BE2C (cell line): Measurements from ENCODE around the gene C2CD2.

ENCODE experiments used
- DNase-seq: peaks from one replicate; pipeline ENCODE4 v3.0.0-alpha.2; 2020
- H3K27me3 ChIP-seq: fragments of 250-450 bp; sonication (Bioruptor Pico); 2 replicates; pipeline ENCODE4 v1.5.1; 2020; ENCODE audit warnings: mild to moderate bottlenecking
- H3K36me3 ChIP-seq: fragments of 250-450 bp; sonication (Bioruptor Pico); 2 replicates; pipeline ENCODE4 v1.5.1; 2020; ENCODE audit warnings: mild to moderate bottlenecking
- H3K4me1 ChIP-seq: fragments of 250-450 bp; sonication (Bioruptor Pico); 2 replicates; pipeline ENCODE4 v1.5.1; 2020
- H3K4me3 ChIP-seq: 2 replicates; pipeline ENCODE4 v1.5.1; 2011; ENCODE audit warnings: low read depth, low read length
- H3K9me3 ChIP-seq: fragments of 250-450 bp; sonication (Bioruptor Pico); 2 replicates; pipeline ENCODE4 v1.5.1; 2020
- CTCF ChIP-seq: IDR thresholded peaks from 2 replicates; pipeline ENCODE4 v1.5.1; 2012; ENCODE audit warnings: mild to moderate bottlenecking, low read depth, low read length

C2CD2 gene

GRCh38 chr21:41927727-41928409 is 25.9 kb downstream of the C2CD2 start:
- Histone ChIP-seq H3K4me1 (no peaks in the 10 kb centered on the region), H3K27me3 (no peaks in the 10 kb centered on the region), H3K4me3 (no peak overlapping the region), H3K9me3 (no peaks in the 10 kb centered on the region), H3K36me3 (no peaks in the 10 kb centered on the region)
- DNase-seq, result no peak
- TF ChIP-seq CTCF, result no peak

GRCh38 chr21:41926807-41927171 is 27.0 kb downstream of the C2CD2 start:
- TF ChIP-seq CTCF, result no peak
- H3K4me3 ChIP-seq, result no peak overlapping the region

DNA sequence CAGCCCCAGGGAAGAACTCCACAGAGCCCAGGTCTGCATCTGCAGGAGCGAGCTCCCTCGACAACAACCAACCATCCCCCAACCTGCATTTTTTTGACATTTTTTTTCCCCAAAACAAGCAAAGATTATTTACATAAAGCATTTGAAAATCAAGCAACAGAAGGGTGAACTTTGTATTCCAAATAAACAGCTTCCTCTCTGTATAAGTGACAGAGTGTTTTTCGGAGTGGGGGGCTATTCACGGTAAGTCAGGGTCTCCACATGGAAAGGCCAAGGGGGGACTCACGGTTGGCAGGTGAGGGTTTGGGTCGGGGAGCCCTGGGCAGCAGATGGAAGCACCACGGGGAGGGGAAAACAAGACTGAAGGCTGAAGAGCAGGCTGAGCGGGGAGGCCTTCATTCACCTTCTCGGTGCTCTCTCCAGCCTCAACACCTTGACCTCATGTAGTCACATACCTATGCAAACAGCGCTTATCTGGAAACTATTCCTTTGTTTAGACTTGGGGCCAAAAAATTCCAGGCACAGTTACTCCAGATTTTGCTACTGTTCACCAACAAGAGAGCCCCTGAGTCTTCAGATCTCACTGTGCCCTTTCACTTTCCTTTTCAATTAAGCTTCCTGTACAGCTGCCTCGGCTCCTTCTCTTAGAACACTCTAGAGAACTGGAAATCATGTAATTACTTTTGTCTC is 27.6 kb downstream of the C2CD2 start:
- Histone ChIP-seq H3K36me3 (no peaks in the 10 kb centered on the region), H3K27me3 (no peaks in the 10 kb centered on the region), H3K4me1 (no peaks in the 10 kb centered on the region), H3K4me3 (no peak overlapping the region), H3K9me3 (no peaks in the 10 kb centered on the region)
- no peak for TF ChIP-seq CTCF
- no peak for DNase-seq

More at GRCh38 chr21:41926807-41927171, 27.0 kb downstream of the C2CD2 start:
- Histone ChIP-seq H3K9me3 (no peaks in the 10 kb centered on the region), H3K4me1 (no peaks in the 10 kb centered on the region), H3K27me3 (no peaks in the 10 kb centered on the region), H3K36me3 (no peaks in the 10 kb centered on the region)
- no peak for DNase-seq

GRCh38 chr21:41925767-41926116 is 28.1 kb downstream of the C2CD2 start:
- Histone ChIP-seq H3K4me1 (no peaks in the 10 kb centered on the region), H3K4me3 (no peak overlapping the region), H3K27me3 (no peaks in the 10 kb centered on the region), H3K36me3 (no peaks in the 10 kb centered on the region), H3K9me3 (no peaks in the 10 kb centered on the region)
- TF ChIP-seq CTCF, result no peak
- DNase-seq, result no peak

DNA sequence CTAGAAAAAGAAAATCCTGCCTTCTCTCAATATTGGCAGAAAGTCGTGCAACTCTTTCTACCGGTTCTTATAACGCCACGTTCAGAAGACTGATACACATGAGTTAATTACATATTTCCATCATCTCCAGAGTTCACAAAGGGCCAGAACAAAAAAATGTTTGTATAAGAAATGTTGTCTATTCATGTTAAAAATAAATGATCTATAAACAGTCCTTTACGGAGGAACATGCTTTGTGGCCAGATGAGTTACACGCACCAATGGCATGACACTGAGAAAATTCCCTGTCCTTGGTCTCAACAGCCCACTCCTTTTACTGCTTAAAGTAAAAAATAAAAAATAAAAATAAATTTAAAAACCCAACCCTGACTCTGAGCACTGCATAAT is 29.5 kb downstream of the C2CD2 start:
- H3K4me3 ChIP-seq, result no peak overlapping the region
- no peaks in the 10 kb centered on the region for H3K27me3 ChIP-seq
- H3K9me3 ChIP-seq, result no peaks in the 10 kb centered on the region
- H3K36me3 ChIP-seq, result no peaks in the 10 kb centered on the region
- H3K4me1 ChIP-seq, result no peaks in the 10 kb centered on the region
- no peak for DNase-seq
- TF ChIP-seq CTCF, result no peak

GRCh38 chr21:41923631-41924367 is 30.0 kb downstream of the C2CD2 start:
- Histone ChIP-seq H3K4me3 (no peak overlapping the region), H3K9me3 (no peaks in the 10 kb centered on the region), H3K4me1 (no peaks in the 10 kb centered on the region), H3K36me3 (no peaks in the 10 kb centered on the region), H3K27me3 (no peaks in the 10 kb centered on the region)
- no peak for TF ChIP-seq CTCF
- DNase-seq, result no peak
